HG03139 (cell line): Measurements from ENCODE around the gene ANKRD39.
"Not testable (repeated sequence)": the region's sequence is repeated elsewhere in the genome, so short reads cannot be mapped to it uniquely, and the experiment has no call there.

Experiments used
- ATAC-seq: cut with Tn5 transposase; IDR thresholded peaks from one replicate; pipeline ENCODE4 v1.9.1; 2021; ENCODE audit not compliant: unreplicated experiment

Gene ANKRD39

DNA sequence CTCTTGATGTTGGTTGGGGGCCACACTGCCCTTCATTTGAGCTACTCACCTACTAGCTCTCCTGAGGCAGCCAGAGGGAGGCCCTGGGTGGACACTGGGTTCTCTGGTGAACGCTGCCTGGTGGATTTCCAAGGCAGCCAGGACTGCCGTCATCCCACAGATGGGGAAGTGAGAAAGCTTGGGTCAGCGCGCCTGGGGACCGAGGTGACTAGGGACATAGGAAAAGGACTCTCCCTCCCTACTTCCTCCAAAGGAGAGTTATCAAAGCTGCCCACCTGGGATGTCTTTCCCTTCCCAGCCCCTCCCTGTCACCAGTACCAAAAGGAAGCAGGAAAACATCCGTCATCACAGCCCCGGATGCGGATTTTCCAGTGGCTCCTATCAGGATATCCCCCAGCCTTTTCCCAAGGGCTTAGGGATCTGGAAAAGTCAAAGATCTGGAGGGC lies 15.9 kb upstream of the ANKRD39 start:
- no peak for ATAC-seq

DNA sequence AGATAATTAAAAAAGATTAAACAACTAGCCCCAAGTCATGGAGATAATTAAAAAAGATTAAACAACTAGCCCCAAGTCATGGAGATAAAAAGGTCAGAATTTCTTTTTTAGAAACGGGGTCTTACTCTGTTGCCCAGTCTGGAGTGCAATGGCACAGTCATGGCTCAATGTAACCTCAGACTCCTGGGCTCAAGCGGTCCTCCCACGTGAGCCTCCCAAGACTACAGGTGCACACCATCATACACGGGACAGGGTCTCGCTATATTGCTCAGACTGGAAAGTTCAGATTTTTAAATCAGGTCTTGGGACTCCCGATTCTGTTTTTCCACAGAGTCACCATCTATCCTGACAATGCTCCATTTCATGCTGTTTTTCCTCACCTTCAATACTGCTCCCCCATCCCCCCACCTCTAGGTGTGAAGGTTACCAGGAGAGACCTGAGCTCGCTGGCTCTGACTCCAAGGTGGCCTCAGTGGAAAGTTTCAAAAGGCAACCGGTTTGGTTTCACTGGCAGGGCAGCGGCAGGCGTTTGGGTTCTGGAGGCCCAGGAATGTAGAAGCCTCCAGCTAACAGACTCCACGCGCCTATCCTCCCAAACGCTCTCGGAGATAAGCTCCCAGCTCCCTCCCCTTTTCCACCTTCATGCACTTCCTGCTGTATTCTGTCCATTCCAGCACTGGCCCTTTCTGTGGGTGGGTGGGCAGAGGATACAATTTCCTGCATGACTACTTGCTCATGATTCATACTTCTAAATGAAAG lies 15.0 kb upstream of the ANKRD39 start:
- no peak for ATAC-seq

DNA sequence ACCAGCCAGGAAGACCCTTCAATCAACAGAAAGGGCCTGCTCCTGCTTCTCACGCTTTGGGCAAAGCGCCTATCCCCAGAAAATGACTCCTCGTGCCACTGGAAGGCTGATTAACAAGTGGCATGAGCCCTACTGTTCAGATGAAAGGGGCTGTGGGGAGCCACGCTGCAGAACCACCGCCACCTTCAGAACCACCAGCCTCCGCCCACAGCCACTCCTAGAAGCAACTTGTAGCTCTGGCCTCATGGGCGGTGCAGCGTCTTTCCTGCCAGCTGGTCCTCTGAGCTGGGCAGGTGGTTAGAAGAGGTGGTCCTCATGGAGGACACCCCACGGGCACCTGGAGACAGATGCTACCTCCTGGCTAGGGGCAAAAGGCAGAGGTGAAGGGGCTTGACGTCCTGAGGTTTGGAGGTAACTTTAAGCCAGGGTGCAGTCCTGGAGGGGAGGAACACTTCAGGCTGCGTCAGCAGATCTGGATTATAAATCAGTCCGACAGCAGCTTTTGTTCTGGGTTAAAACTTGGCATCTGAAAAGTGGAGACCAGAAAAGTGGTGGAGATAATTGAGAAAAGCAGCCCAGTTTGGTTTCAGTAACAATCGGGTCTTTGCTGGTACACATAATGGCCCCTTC lies 12.9 kb upstream of the ANKRD39 start:
- ATAC-seq = no peak

DNA sequence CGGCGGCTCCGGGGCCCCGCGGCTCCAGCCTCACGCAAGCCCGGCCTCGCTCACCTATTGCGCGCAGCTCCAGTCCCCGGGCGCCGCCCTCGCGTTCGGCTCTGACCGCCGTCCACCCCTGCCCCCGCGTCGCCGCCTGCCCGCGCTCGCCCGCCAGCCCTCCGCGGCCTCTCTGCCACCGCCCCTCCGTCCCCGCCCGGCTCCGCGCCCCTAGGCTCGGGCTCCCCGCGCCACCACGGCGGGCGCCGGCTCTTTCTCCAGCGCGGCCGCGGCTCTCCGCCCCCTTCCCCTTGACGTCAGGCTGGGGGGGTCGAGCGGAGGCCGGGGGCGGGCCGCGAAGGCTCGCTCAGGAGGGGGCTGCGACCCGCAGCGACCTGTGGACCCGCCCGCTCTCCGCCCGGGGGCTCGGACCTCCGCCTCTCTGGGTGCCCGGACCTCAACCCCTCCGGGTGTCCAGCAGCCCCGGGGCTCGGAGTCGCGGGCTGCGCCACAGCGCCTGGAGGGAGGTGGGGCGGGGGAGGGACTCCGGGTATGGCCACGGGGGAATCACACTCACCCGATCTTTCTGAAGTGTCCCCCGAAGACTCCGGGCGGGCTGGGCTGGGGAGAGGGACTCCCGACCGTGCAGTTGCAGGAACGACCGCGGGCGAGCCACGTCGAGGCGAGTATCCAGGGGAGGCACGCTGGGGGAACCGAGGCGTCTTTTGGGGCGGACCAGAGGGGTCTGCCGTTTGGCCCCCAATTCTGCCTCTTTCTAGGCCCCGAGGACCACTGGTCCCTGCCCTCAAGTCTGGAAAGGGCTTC lies 12.2 kb upstream of the ANKRD39 start, which contains the start of gene SEMA4C:
Gene SEMA4C (minus strand): TSS at position 259 of the 804 bp plus-strand sequence. CDS start 2,194 bp downstream, outside the sequence.
- ATAC-seq = no peak

DNA sequence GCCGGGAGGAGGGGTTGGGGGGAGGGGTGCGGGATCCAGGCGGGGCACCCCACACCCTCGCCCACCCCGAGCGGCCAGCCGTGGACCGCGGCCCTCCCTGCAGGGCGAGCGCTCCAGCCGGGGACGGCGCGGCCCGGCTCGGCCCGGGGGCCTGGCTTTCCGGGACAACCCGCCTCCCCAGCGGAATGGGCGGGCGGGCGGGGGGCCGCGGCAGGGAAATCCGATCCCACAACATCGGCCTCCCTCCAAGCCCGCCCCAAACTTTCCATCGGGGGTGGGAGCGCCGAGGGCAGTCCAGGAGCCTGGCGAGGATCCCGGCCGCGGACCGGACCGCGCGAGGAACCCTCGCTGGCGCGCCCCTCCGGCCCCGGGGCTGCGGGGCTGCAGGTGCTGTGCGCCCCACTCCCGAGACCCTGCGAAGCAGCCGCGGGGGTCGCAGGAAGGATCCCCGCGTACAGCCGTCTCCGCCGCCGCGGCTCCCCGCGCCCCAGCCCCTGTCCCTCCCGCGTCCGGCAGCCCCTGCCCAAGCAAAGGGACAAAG lies 11.5 kb upstream of the ANKRD39 start:
- no peak for ATAC-seq

DNA sequence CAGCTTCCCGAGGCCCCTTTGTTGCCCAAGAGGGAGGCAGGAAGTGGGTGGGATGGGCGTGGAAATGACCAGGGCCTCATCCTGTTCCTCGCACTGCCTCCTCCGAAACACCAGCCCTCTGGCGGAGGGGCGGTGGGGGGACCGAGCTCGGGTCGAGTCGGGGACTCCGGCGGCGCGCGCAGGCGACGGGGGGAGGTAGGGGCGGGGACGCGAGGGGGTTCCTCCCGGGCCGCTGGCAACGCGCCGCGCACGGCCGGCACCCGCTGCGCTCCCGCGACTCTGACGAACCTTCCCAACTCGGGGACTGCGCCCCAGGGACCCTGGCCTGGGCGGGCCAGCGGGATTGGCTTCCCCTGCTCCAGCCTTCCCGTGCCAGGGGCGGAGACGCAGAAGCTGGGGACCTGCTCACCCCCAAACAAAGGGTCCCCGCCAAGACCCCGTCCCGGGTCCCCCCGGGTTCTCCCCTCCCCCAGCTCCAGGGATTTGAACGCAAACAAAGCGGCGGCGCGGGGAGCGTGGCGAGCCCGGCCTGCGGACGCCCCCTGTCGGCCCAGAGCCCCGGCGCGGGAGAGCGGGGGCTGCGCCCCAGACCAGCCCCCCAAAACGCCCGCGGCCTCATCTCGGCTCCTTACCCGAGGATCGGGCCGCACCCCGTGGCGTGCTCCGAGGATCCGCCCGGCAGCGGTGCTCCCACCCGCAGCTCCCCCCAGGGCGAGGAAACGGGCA lies 10.9 kb upstream of the ANKRD39 start:
- ATAC-seq = no peak

DNA sequence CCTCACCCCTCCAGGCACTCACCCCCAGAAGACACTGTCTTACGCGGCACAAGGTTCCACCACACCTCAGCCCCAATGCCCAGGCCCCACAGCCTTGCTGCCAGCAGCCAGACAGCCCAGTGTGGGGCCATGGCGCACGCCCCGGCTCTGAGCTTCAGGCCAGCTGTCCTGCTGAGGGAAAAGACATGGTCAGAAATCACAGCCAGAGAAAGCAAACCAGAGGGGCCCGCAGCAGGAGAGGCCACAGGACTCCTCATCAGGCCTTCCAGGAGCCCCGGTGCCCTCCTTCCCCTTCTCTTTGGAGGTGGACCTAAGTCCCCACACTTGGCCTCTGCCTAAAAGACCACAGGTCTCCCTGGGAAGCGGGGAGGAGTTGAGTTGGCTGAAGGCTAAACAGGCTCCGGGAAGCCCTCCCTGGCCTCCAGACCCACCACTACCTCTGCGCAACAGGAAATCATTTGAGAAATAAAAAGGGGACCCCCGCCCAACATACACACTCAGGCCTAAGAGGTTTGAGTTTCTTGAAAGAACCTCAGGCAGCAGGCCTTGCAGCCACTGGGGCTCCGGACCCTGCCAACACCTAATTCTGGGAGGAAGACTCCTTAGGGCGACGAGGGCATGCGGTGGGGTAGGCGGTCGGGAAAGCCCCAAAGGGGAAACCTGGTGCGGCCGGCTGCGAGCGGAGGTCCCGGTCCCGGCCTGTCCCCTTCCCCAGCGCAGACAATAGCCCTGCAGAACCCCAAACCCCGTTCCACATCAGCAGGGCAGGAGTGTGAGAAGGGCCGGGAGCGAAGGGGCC lies 10.1 kb upstream of the ANKRD39 start:
- ATAC-seq = no peak

DNA sequence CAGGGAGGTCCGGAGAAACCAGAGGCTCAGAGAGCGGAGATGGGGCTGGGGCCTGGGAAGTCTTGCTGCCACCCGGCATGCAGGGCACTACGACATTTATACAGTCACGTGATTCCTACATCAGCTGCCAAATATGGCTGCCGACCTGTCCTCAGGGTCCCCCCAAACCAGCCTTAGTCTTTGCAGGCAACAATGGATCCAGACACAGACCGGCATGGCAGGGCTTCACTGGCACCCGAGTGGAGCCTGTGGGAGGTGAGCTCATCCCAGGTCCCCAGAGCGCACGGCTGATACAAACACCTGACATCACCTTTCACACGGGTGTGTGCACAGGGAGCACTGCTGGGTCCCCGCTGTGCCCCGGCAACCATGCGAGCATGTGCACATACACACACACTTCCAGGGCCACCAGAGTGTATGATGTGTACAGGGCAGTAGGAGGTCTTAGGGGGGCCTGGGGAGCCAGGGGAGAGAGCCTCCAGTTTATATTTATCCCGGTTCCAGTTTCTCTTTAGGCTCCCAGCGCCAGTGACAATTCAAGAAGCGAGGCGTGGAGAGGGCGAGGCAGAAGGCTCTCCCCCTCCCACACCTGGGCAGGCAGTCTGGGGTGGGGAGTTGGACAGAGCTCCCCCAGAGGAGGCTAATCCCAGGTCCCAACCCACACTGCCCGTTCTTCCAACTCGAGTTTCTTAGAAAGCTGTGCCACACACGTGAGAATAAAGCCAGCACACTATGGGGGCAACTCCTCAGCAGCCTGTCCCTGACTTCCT lies 9.4 kb upstream of the ANKRD39 start:
- no peak for ATAC-seq

DNA sequence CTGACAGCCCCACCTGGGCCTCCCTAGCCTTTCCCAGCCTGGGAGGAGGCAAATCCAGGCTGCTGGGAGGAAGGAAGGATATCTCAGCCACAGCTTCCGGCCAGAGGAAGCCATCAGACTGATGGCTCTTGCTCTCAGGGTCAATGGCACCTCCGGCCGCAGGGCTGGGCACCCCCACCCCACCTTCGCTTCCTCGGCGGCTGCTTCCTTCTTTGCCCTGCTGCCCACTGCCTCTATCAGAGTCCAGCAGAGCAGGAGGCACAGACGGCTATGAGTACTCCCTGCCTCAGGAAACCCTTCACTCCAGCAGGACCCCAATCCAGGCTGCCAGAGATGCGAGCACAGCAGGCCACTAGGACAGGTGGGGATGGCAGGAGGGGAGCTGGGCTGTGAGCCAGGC lies 8.8 kb upstream of the ANKRD39 start:
- no peak for ATAC-seq

DNA sequence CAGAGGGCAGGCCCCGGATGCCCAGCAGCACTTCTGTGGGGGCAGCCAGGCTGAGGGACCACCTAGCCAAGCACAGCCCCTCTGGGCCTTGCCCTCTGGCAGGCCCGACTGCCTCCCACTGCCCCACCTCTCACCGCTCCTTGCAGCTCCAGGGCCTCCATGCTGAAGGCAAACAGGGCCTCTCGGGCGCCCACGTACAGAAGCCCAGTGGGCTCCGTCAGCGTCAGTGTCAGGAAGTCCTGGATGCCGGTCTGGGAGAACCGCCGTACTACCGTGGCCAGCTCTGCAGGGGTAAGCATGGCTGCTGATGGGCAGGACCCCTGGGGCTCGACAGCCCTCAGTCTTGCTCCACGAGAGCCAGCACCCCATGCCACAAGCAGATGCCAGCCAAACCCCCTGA lies 8.3 kb upstream of the ANKRD39 start:
- ATAC-seq = no peak

DNA sequence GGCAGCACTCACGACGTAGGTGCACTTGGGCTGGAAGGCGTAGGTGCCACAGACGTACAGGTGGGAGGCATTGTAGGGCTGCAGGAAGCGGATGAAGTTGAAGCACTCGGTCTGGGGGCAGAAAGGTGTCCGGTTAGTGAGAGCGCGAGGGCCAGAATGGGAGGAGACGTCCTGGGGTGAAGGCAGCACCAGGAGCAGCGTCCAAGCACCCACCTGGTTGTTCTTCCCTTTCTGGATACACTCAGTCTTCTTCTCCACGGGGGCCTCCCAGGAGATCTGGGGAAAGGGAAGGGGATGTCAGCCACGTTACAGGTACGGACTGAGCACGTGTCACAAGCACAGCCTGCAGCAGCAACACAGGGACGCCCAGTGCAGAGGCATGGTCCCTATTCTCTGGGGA lies 7.8 kb upstream of the ANKRD39 start:
- no peak for ATAC-seq

DNA sequence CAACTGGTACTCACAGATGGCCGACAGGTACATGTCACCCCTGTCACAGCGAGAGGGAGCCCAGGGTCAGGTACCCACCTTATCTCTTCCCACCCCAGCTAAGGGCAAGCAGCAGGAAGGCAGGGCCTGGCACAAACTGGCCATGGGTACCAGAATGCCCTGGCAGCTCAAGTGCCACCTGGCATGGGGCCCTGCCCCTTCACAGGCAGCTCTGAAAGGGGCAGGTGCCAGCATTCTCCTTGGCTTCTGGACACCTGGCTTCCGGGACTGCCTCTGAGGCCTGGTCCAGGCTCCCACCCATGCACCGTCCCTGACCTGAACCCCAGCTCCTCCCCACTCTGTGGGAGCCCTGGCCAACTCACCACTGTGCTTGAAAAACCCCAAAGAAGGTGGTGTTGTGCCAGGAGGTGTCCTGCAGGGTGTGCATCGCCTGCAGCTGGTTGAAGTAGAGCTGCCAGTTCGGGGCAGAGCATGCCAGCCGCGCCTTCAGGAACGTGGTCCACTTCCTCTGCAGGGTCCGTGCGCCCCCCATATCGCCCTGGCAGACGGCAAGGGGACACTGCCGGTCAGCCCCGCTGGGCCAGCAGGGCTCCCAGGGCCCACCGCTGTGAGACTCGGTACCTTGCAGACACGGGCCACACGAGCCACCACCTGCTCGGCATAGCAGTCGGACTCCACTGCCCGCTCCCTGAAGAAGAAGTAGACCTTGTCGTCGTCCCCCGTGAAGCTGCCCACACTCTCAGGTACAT lies 6.7 kb upstream of the ANKRD39 start:
- no peak for ATAC-seq

DNA sequence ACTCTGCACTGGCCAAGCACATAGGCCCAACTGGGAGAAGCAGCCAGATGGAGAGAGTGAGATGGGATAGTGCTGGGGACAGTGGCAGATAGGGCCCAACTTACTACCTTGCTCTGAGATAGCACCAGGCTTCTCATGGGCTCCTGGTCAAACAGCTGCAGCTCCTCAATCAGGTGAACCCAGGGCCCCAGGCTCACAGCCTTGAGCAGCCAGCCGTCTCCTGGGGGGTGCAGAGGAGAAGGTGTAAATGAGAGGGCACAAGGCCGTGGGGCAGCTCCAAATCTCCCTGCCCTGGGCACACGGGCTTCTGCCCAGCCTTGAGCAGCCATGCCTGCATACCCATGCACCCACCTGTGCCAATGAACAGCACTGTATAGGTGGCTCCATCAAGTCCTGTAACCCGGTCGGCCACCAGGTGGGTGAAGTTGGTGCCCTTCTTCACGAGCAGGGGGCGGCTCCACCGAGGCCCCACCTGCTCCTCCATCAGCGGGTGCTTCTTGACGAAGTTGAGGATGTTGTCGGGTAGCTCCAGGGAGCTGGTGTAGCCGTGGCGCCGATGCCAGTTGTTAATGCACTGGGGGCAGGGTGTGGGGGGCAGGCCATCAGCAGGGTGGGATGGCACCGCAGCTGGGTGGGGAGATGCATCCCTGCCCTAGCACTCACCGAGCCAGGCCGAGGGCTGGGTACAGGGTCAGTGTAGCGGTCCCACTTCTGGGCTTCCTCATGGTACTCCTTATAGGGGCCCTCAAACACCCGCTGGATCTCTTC lies 5.9 kb upstream of the ANKRD39 start:
- no peak for ATAC-seq

DNA sequence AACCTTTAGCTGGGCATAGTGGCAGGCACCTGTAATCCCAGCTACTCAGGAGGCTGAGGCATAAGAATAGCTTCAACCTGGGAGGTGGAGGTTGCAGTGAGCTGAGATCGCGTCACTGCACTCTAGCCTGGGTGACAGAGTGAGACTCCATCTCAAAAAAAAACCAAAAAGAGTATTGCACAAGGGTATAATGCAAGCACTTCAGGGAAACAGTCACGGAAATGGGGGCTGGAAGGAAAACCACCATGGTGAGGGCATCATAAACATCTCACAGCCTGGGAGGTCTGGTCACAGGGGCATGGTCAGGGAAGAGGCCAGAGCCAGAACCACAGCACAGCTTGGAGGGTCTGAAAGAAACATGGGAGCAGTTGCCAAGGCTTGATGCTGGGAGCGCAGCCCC lies 5.2 kb upstream of the ANKRD39 start:
- ATAC-seq = not testable (repeated sequence)

DNA sequence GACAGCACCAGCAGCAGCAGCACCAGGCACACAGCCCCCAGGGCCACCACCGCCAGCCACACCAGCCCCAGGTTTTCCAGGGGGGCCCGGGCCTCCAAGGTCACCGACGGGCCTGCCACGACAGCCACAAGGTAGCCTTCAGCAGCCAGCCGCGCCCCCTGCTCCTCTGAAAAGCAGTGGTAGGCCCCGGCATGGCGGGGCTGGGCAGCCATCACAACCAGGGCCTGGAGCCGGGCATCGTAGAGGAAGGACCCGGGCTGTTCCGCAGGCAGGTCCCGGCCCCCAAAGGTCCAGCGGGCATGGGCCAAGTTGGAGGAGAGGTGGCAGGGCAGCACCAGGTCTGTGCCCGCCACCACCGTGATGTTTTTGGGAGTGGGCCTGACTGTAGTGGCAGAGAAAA lies 3.3 kb upstream of the ANKRD39 start:
- no peak for ATAC-seq

DNA sequence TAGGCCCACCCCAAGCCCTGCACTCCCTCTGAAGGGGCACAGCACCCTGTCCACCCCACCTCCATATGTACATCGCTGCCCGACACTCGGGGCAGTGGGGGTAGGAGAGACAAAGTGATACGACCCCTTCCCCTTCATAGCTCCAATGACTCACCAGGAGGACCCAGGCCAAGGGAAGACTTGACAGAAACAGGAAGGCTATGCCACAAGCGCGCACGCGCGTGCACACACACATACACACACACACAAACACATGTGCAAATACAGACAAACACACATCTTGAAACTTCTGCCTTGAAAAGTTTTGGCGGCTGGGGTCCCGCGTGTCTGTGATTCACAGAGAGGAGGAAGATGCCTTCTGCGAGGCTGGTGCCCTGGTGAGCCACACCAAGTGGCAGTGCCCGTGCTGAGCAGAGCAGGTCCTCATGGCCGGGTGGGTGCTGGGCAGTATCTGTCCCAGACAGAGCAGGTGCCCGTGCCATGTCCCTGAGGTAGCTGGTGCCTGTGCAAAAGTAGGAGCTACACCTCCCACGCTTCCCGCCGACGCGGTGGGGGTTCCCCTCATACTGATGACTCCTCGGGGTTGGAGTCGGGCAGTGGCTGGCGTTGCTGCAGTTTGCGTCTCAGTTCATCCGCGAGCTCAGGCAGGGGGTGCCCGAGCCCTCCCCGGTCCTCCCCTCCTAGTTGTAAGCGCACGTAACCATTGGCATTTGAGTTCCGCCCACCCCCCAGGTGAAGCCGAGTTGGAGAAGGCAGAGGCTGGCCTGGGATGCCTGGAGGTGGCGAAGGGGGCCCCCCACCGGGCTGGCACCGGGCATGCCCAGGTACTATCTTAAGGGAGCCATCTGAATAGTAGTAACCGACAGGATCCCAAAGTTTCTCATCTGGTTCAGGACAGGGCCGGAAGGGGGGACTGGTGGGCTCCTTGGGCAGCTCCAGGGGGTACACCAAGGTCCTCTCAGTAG lies 2.5 kb upstream of the ANKRD39 start:
- no peak for ATAC-seq

DNA sequence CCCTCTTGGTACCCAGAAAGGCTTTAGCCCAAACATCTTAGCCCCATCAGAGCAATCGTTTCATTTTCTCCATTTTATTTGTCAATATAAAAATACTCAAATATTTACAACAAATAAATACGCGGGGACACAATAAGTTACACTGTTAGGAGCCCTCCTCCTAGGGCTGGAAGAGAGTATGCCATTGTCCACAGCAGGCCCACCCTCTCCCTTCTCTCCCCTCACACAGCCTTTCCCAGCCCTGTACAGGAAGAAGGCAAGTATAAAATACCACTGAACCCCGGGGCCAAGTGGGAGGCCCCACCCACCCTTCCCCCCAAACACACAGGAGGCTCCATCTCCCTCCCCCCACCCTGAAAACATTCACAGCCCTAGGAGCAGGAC lies 1.9 kb upstream of the ANKRD39 start:
- ATAC-seq = no peak
